ENCODE data around the gene TEX38.

TEX38 gene
- 0 reads per million in 3 donors for total RNA-seq

DNA sequence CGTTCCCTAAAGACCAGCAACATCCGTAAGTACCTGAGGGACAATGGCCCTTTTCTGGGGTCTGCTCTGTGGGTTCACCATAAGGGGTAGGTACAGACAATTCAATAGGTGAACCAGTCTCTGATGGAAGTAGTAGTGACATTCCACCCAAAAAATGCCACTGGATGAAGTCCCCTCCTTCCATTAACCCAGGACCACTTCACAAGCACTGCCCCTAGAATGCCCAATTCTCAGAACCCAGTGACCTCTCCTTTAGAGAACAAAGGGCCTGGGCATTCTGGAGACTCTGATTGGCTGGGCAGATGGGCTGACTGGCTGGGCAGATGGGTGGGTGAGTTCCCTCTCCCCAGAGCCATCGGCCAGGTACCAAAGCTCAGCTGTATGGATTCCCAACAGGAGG lies at the start of gene TEX38:
TEX38 (plus strand) TSS at position 301 of the 400 bp plus-strand sequence; CDS start at position 382, 81 bp downstream.
- Histone ChIP-seq H3K9me3 (ENCODE audit: control insufficient read depth, low read length) (no peaks in the 10 kb centered on the region), H3K36me3 (ENCODE audit: control insufficient read depth, insufficient read depth, low read length) (no peaks in the 10 kb centered on the region), H3K4me3 (ENCODE audit: insufficient read depth, low read depth, low read length, poor library complexity, severe bottlenecking) (no peak within 1 kb of the TSS), H3K4me1 (ENCODE audit: control insufficient read depth, insufficient read depth, low read length, poor library complexity, severe bottlenecking) (peaks cover 8% of the 10 kb centered on the region), H3K27ac (ENCODE audit: insufficient read depth, low read length, poor library complexity, severe bottlenecking) (no peak within 1 kb of the TSS), H3K27me3 (replicated peaks; ENCODE audit: control insufficient read depth, insufficient read depth, low read length, poor library complexity, severe bottlenecking) (no peaks in the 10 kb centered on the region)
- DNase-seq = no peak

DNA sequence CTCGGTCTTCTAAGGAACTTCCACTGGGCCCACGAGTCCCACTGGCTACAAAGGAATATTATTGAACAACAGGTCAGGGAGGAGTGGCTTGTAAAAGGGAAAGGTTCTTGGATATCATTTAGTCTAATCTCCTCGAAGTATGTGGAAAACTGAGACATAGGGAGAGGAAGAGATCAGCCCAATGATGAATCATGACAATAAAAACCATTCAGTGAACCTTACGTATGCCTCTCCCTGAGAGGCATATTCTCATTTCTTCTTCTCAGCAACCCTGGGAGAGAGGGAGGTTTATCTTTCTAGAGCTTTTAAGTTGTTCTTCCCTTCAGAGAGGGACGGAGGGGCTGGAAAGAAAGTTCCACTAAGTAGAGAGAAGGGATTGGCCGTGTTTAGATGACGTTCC lies 49.7 kb upstream of the TEX38 start:
- no peak overlapping the region for H3K27ac ChIP-seq (ENCODE audit: insufficient read depth, low read length, poor library complexity, severe bottlenecking)
- H3K4me1 ChIP-seq (ENCODE audit: control insufficient read depth, insufficient read depth, low read length, poor library complexity, severe bottlenecking) = no peaks in the 10 kb centered on the region
- H3K36me3 ChIP-seq (ENCODE audit: control insufficient read depth, insufficient read depth, low read length) = no peaks in the 10 kb centered on the region
- no peaks in the 10 kb centered on the region for H3K9me3 ChIP-seq (ENCODE audit: control insufficient read depth, low read length)
- H3K27me3 ChIP-seq (replicated peaks; ENCODE audit: control insufficient read depth, insufficient read depth, low read length, poor library complexity, severe bottlenecking) = no peaks in the 10 kb centered on the region
- H3K4me3 ChIP-seq (ENCODE audit: insufficient read depth, low read depth, low read length, poor library complexity, severe bottlenecking) = no peak overlapping the region
- no peak for DNase-seq

DNA sequence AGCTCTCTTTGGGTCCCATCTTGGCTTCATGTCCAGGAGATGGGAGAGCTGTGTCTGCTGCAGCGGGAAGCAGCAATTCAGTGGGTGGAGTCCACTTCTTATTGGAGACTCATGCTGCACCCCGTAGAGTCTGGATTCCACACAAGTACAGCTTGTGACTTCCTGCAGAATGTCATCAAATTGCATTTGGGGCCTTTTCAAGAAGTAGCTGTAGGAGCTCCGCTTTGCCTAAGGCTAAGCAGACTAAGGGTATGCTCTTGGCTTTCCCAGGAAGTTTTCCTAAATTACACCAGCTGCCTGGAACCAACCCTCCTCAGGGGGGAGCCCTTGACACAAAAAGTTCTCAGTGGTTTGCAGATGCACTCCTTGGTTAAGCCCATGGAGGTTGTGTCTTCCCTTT lies 49.3 kb upstream of the TEX38 start:
- no peak for DNase-seq
- Histone ChIP-seq H3K4me1 (ENCODE audit: control insufficient read depth, insufficient read depth, low read length, poor library complexity, severe bottlenecking) (no peaks in the 10 kb centered on the region), H3K36me3 (ENCODE audit: control insufficient read depth, insufficient read depth, low read length) (no peaks in the 10 kb centered on the region), H3K27ac (ENCODE audit: insufficient read depth, low read length, poor library complexity, severe bottlenecking) (no peak overlapping the region), H3K27me3 (replicated peaks; ENCODE audit: control insufficient read depth, insufficient read depth, low read length, poor library complexity, severe bottlenecking) (no peaks in the 10 kb centered on the region), H3K9me3 (ENCODE audit: control insufficient read depth, low read length) (no peaks in the 10 kb centered on the region), H3K4me3 (ENCODE audit: insufficient read depth, low read depth, low read length, poor library complexity, severe bottlenecking) (no peak overlapping the region)

DNA sequence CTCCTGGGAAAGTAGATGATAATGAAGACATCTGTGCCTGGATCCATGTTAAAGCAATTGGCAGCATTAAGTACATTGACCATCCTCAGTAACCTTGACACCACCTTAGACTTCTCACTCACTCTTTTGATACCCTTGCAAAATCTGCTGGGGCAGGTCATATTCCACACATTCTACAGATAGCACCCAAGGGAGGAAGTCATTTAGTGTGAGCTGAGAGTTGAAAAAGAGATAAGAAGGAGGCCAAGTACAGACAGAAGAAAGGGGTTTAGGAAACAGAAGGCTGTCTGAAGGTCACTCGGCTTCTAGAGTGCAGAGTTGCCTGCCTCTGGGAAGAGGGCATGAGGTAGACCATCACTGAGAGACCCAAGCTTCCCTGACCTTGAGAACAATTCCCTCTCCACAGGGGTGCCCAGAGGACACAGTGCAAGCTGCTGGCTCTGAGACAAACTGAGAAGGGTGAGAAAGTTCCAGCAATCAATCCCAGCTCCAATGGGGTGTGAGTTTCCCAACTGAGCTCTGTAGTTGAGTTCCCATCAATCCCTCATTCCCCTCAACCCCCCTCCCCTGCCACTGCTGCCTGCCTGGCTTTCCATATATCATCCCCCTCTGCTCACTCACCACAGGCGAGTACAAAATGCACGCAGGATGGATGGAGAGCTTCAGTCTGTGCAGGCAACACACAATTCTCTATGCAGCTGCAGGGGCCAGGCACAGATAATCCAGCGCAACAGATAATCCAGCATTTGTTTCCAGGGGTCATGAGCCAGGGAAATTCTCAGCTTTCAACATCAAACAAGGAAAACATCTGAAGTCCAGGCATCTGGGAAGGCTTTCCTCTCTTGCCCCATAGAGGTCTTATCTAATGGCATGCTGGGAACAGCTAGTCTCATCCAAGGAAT lies 47.7 kb upstream of the TEX38 start:
- H3K36me3 ChIP-seq (ENCODE audit: control insufficient read depth, insufficient read depth, low read length) = no peaks in the 10 kb centered on the region
- no peak overlapping the region for H3K4me3 ChIP-seq (ENCODE audit: insufficient read depth, low read depth, low read length, poor library complexity, severe bottlenecking)
- DNase-seq = no peak
- H3K4me1 ChIP-seq (ENCODE audit: control insufficient read depth, insufficient read depth, low read length, poor library complexity, severe bottlenecking) = no peaks in the 10 kb centered on the region
- no peaks in the 10 kb centered on the region for H3K27me3 ChIP-seq (replicated peaks; ENCODE audit: control insufficient read depth, insufficient read depth, low read length, poor library complexity, severe bottlenecking)
- no peaks in the 10 kb centered on the region for H3K9me3 ChIP-seq (ENCODE audit: control insufficient read depth, low read length)
- no peak overlapping the region for H3K27ac ChIP-seq (ENCODE audit: insufficient read depth, low read length, poor library complexity, severe bottlenecking)

DNA sequence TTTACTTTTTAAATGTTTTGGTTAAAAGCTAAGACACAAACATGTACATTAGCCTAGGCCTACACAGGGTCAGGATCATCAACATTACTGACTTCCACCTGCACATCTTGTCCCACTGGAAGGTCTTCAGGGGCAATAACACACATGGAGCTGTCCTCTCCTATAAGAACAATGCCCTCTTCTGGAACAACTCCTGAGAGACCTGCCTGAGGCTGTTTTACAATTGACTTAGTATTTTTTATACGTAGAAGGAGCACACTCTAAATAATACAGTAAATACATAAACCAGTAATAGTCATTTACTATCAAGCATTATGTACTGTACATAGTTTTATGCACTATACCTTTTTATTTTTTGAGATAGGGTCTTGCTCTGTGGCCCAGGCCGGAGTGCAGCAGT lies 40.9 kb upstream of the TEX38 start:
- Histone ChIP-seq H3K27ac (ENCODE audit: insufficient read depth, low read length, poor library complexity, severe bottlenecking) (no peak overlapping the region), H3K4me3 (ENCODE audit: insufficient read depth, low read depth, low read length, poor library complexity, severe bottlenecking) (no peak overlapping the region), H3K9me3 (ENCODE audit: control insufficient read depth, low read length) (no peaks in the 10 kb centered on the region), H3K27me3 (replicated peaks; ENCODE audit: control insufficient read depth, insufficient read depth, low read length, poor library complexity, severe bottlenecking) (no peaks in the 10 kb centered on the region), H3K4me1 (ENCODE audit: control insufficient read depth, insufficient read depth, low read length, poor library complexity, severe bottlenecking) (no peaks in the 10 kb centered on the region), H3K36me3 (ENCODE audit: control insufficient read depth, insufficient read depth, low read length) (peaks cover 37% of the 10 kb centered on the region)
- no peak for DNase-seq

DNA sequence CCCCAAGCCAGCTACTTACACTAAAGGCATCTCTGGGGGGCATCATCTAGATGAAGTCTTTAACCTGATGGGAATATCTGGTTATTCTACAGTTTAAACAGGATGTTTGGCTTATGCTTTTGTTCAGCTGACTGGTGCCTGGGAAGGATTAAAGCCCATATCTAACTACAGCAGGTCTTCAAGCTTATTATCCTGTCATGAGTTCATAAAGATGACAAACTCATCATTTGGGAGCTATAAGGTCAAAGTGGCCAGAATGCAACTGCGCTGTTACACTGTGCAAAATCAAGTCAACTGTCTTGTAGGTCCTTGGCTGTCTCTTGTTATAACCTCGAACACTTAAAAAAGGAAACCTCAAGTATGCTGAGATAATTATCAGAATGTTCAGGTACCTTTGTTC lies 36.4 kb upstream of the TEX38 start:
- Histone ChIP-seq H3K9me3 (ENCODE audit: control insufficient read depth, low read length) (no peaks in the 10 kb centered on the region), H3K27me3 (replicated peaks; ENCODE audit: control insufficient read depth, insufficient read depth, low read length, poor library complexity, severe bottlenecking) (no peaks in the 10 kb centered on the region), H3K4me1 (ENCODE audit: control insufficient read depth, insufficient read depth, low read length, poor library complexity, severe bottlenecking) (no peaks in the 10 kb centered on the region), H3K4me3 (ENCODE audit: insufficient read depth, low read depth, low read length, poor library complexity, severe bottlenecking) (no peak overlapping the region), H3K36me3 (ENCODE audit: control insufficient read depth, insufficient read depth, low read length) (peaks cover 45% of the 10 kb centered on the region), H3K27ac (ENCODE audit: insufficient read depth, low read length, poor library complexity, severe bottlenecking) (no peak overlapping the region)
- DNase-seq = no peak

DNA sequence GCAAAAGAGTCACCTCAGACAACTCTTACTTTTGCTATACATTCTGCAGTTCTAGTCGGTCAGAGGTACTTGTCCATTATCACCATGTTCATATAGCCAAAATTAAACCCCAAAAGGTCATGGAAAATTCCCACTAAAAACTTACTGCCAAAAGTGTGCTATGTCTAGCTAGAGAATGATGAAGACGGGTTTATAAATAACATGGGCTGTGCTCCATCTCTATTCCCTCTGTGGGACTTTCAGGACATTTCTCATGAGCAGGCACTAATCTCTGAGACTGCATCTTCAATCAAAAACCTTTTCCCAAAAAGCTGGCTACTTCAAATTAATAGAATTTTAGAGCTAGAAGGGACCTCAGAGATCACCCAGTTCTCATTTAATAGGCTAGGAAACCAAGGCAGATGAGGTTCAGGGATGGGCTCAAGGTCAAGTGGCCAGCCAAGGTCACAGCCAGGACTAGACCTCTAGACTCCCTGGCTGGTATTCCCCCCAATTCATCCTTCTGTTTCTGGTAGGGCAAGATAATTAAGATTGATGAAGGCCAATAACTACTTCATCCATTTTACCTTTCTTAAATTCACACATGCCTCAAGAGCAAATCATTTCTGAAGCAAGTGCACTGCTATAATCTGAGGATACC lies 34.1 kb upstream of the TEX38 start:
- Histone ChIP-seq H3K27ac (ENCODE audit: insufficient read depth, low read length, poor library complexity, severe bottlenecking) (no peak overlapping the region), H3K36me3 (ENCODE audit: control insufficient read depth, insufficient read depth, low read length) (peaks cover 41% of the 10 kb centered on the region), H3K4me1 (ENCODE audit: control insufficient read depth, insufficient read depth, low read length, poor library complexity, severe bottlenecking) (no peaks in the 10 kb centered on the region), H3K9me3 (ENCODE audit: control insufficient read depth, low read length) (no peaks in the 10 kb centered on the region), H3K27me3 (replicated peaks; ENCODE audit: control insufficient read depth, insufficient read depth, low read length, poor library complexity, severe bottlenecking) (no peaks in the 10 kb centered on the region), H3K4me3 (ENCODE audit: insufficient read depth, low read depth, low read length, poor library complexity, severe bottlenecking) (no peak overlapping the region)
- no peak for DNase-seq

DNA sequence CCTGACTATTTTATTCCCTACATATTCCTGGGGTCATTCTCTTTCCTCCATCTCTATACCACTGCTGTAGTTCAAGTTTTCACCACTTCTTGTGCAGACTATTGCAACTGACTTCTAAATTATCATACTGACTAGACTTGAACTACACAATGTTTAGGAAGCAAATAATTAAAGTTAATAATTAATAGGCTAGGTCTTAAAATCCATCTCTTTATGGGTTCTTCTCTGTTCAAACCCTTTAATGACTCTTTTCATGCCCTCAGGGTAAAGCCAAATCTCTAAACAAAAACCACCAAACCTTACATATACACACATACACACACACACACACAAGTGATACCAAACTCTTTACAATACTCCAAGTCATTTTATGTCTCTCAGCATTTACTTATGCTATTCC lies 32.7 kb upstream of the TEX38 start:
- Histone ChIP-seq H3K9me3 (ENCODE audit: control insufficient read depth, low read length) (no peaks in the 10 kb centered on the region), H3K27ac (ENCODE audit: insufficient read depth, low read length, poor library complexity, severe bottlenecking) (no peak overlapping the region), H3K27me3 (replicated peaks; ENCODE audit: control insufficient read depth, insufficient read depth, low read length, poor library complexity, severe bottlenecking) (no peaks in the 10 kb centered on the region), H3K36me3 (ENCODE audit: control insufficient read depth, insufficient read depth, low read length) (peaks cover 36% of the 10 kb centered on the region), H3K4me1 (ENCODE audit: control insufficient read depth, insufficient read depth, low read length, poor library complexity, severe bottlenecking) (no peaks in the 10 kb centered on the region), H3K4me3 (ENCODE audit: insufficient read depth, low read depth, low read length, poor library complexity, severe bottlenecking) (no peak overlapping the region)
- no peak for DNase-seq

DNA sequence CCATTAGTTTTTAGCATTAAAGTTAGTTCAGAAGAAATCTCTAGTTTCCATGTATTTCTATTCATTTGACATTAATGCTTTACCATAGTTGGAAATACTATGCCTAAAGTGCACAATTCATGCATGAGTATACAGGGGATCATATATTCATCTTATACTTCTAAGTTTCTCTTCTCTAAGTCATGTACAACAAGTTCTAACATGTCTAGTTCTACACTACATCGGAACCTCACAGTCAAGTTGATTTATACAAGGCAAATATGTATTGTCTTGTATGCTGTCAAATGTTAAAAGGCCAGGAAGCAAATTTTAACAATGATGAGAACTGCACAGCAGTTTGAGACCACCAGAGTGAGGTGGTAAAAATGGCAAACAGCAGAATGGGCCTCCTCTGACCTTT lies 32.1 kb upstream of the TEX38 start:
- Histone ChIP-seq H3K27me3 (replicated peaks; ENCODE audit: control insufficient read depth, insufficient read depth, low read length, poor library complexity, severe bottlenecking) (no peaks in the 10 kb centered on the region), H3K4me3 (ENCODE audit: insufficient read depth, low read depth, low read length, poor library complexity, severe bottlenecking) (no peak overlapping the region), H3K27ac (ENCODE audit: insufficient read depth, low read length, poor library complexity, severe bottlenecking) (no peak overlapping the region), H3K36me3 (ENCODE audit: control insufficient read depth, insufficient read depth, low read length) (peaks cover 34% of the 10 kb centered on the region), H3K4me1 (ENCODE audit: control insufficient read depth, insufficient read depth, low read length, poor library complexity, severe bottlenecking) (no peaks in the 10 kb centered on the region), H3K9me3 (ENCODE audit: control insufficient read depth, low read length) (no peaks in the 10 kb centered on the region)
- DNase-seq = no peak

DNA sequence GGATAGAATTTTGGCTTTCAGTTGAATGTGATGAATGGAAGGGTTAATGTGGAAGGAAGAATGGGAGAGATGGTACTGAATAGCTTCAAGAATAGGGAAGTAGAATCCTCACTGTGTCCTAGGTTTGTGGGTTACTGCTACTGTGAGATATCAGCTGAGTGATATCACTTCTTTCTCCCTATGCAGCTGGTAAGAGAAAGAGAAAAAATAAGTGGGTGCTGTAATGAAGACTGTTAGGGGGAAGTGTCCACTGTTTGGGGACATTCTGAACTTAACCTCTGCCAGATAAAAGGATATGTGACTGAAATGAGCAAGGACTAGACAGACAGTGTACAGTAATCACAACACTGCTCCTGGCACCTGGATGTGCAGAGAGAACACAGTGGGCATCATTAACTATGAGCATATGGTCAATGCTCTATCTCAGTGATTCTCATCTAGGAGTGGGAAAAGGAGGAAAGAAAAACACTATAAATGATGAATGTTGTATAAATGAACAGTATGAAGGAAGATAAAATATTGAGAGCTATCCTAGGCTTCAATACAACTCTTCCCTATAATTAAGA lies 29.5 kb upstream of the TEX38 start:
- Histone ChIP-seq H3K27ac (ENCODE audit: insufficient read depth, low read length, poor library complexity, severe bottlenecking) (no peak overlapping the region), H3K4me1 (ENCODE audit: control insufficient read depth, insufficient read depth, low read length, poor library complexity, severe bottlenecking) (no peaks in the 10 kb centered on the region), H3K27me3 (replicated peaks; ENCODE audit: control insufficient read depth, insufficient read depth, low read length, poor library complexity, severe bottlenecking) (no peaks in the 10 kb centered on the region), H3K9me3 (ENCODE audit: control insufficient read depth, low read length) (no peaks in the 10 kb centered on the region), H3K36me3 (ENCODE audit: control insufficient read depth, insufficient read depth, low read length) (peaks cover 15% of the 10 kb centered on the region), H3K4me3 (ENCODE audit: insufficient read depth, low read depth, low read length, poor library complexity, severe bottlenecking) (no peak overlapping the region)
- DNase-seq = no peak

All from effector memory CD4-positive, alpha-beta T cell (primary cell).